ENCODE measurements around the gene ACTL7B.
"Not testable (repeated sequence)": the region's sequence is repeated elsewhere in the genome, so short reads cannot be mapped to it uniquely, and the experiment has no call there.

ACTL7B gene

GRCh38 chr9:108839561-108839960, 16.2 kb downstream of the ACTL7B start:
- DNase-seq: not testable (repeated sequence)

DNA sequence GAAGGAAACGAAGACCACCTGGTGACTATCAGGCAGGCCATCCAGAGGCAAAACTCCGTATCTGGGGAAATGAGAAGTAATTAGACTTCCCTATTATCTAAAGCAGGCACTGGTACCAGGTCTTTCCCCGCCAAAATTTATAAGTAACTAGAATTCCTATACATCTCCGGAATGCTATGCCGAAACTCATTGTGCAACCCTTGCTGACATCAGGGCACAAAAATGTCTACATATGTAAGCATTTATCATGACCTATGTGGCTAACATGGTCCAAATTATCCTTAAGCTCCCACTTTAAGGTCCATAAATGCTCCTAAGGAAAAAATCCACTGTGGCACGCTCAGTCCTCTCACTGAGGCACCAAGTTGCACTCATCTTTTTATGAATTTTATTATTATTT, 17.8 kb downstream of the ACTL7B start:
- DNase-seq: no peak

DNA sequence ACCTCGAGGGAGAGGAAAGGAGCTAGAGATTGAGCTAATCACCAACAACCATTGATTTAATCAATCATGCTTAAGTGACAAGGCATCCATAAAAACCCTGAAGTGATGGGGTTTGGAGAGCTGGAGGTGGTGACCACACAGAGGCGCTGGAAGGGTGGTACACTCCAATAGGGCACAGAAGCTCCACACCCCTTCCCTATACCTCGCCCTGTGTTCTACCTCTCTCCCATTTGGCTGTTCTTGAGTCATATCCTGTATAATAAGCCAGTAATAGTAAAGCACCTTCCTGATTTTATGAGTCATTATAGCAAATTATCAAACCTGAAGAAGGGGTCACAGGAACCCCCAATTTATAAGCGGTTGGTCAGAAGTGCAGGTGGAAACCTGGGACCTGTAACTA, 18.3 kb downstream of the ACTL7B start:
- DNase-seq: no peak

DNA sequence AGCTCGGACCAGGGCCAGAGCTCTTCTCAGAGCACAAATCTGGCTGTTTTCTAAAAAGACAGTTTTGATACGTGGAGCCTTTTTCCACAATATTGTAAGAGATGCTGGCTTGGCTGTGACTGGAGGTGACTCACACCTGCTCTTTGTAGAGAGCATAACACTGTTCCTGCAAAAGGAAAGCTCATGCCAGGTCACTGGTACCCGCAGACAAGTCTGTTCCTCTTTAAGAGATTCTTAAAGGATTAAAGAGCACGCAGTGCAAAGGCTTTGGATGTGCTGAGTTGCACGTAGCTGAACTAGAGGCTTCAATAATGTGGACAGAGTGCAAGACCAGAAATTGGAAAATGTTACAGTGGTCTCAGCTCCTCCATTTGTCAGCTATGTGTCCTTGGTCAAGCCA, 19.0 kb downstream of the ACTL7B start:
- DNase-seq: no peak

DNA sequence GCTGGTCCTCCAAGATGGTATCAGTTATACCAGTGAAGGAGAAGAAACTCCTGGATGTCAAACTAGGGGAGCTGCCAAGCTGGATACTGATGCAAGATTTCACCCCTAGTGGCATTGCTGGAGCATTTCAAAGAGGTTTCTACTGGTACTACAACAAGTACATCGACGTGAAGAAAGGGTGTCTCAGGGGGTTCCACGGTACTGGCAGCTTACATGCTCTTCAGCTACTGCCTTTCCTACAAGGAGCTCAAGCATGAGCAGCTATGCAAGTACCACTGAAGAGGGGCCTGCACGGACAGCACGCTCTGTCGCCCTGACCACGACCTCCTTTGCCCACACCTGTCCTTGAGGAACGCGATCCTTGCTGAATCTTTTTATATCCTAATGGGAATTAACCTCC, 19.5 kb downstream of the ACTL7B start:
- no peak for DNase-seq

- no peak for DNase-seq
These were observed 20.0 kb downstream of the ACTL7B start for GRCh38 chr9:108835831-108836230.

DNA sequence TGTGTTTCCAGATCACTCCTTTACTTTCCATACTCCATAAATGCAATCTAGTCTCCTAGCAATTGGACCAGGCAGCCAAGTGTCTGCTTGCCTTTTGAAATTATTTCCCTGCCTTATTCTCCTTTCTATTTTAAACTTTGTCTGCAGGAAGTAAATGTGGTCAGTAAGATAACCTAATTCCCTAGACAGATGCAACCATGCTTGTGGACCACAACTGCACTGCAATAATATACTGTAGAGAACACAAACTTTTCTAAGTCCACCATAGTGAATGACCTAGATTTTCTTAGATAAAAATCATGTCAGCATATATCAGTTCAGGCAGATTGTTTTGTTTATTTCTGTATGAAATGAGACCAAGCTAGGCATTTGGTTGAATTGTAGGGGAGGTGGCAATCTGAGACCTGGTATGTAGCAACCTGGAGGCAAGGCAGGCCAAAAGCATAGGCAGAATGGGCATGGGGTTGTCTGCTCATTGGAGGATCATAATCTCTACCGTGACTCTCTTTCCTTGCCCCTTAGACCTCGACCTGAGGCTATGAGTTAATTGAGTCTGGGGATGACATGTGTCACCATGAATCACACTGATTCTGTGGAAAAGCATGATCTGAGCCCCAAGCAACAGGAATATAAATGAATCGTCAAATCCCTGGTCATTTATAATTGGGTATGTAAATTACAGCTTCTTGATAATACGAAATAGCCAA, 20.7 kb downstream of the ACTL7B start:
- DNase-seq: peak; percentile 48

DNA sequence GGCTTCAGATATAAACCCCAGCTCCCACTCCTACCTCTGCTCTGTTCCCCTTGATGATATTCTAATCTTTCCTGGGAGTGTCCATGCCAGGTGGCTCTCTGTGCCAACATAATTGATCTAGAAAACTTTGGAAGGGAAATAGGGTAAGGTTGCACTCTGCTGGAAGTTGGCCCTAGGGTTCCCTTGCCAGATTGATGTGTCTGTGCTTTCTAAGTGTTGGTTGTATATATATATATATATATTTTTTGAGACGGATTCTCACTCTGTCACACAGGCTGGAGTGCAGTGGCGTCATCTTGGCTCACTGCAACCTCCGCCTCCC, 23.6 kb downstream of the ACTL7B start:
- no peak for DNase-seq

GRCh38 chr9:108831496-108832178, 24.1 kb downstream of the ACTL7B start:
- DNase-seq: no peak

DNA sequence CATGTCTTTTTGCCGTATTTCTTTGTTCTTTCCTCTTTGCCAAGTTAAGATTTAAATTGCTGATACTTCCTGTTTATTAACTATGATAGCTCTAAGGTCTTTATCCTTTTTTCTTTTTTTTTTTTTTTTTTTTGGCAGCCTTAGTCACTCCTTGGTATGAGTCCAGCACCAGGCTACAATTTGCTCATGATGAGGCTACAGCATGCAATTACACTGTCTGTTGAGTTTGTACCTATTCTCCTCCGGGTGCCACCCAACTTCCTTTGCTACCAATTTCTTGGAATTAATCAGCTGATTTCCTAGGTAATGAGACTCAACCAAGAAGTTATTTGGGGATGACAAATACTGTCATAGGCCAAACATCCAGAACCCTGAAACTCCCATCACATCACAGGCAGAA, 25.5 kb downstream of the ACTL7B start:
- no peak for DNase-seq

- DNase-seq: no peak
These were observed 32.0 kb downstream of the ACTL7B start for GRCh38 chr9:108823829-108824228.

DNA sequence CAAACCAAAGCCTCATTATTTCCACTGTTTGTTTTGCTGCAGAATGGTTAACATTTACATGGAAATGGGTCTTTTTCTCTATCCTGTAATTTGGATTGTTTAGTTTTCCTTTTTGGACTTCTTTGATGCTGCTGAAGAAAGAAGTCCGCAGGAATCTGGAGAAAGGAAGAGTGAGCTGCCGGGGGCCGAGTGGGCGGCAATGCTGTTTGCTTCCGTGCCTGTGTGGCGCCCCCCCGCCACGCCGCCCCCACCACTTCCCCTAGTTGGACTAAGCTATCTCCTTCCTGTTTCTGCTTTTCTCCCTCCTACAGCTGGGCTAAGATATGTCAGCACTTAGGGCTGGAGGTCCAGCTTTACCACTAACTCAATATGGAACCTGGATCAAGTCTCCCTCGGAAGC, 39.7 kb downstream of the ACTL7B start:
- DNase-seq: peak; percentile 45

- DNase-seq: no peak
These were observed 40.6 kb downstream of the ACTL7B start for GRCh38 chr9:108815156-108815555.

DNA sequence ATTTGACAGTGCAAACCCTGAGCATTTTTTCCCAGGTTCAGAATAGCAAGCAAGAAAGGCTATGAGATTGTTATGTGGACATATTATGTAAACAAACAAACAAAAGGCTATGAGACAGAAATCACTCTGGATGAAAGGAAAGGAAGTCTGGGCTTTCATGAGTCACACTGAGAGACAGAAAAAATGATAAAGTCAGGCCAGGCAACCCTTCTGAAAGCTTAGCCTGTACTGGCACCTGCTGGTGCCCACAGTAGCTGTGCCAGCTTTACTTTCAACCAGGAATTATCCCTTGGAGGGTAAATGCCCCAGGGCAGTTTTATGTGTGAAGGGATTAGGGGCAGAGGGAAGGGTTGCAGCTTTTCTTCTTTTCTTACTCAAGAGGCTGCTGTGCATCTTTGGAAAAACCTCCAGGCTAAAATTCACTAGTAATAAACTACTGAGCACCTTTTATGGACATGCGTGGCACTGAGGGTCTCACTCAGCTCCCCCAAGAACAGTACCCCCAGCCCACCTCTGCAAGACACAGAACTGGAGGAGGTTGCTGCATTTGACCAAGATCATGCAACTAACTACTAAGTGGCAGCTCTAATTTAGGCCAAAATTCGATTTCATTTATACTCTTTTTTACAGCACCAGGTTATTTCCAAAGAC, 41.7 kb downstream of the ACTL7B start:
- DNase-seq: no peak

- DNase-seq: no peak
These were observed 43.3 kb downstream of the ACTL7B start for GRCh38 chr9:108812396-108813025.

DNA sequence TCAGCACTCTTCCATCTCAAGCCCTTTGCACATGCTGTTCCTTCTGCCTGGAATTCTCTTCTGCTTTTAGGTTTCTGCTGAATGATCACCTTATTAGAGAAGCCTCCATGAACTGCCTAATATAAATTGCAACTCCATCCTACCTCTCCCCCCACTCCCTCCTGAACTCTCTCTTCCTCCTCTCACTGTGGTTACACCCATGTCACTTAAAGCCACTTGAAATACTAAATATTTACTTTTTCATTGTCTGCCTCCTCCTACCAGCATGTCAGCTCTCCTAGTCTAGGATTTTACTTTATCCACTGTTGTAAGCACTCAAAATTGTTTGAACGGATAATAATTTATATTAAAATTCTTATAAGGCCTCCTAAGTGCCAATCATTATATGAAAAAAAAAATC, 43.8 kb downstream of the ACTL7B start:
- DNase-seq: no peak

DNA sequence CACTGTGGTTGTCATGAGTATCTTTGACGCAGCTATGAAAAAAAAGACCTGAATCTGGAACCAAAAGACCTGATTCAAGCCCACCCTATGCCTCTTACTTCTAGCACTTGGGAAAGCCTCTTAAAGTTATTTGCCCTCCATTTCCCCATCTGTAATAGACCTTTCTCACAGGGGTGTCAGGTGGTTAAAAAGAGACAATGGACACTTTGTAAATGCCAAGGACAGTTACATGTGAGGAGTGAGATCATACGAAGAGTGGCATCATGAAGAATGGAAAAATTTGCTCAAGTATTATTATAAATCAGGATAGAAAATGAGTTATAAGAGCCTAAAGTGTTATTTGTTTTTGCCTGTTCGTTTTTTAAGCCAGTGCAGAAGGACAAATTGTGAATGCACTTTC, 46.5 kb downstream of the ACTL7B start:
- DNase-seq: no peak
